Right lobe of liver (tissue), 4 donors: Measurements from ENCODE around the gene ANKRD23.

Experiments used
- CTCF ChIP-seq, 4 donors: fragments of 200-600 bp in 3 of 4; fragments of 450-650 bp in 1 of 4; IDR thresholded peaks; one replicate each; pipeline versions ENCODE4 v1.5.1 to v1.8.0; 2016 to 2022; ENCODE audit warnings: antibody characterized with exemption in 4 of 4, mild to moderate bottlenecking in 2 of 4
- POLR2A ChIP-seq: fragments of 450-650 bp; IDR thresholded peaks from one replicate; pipeline ENCODE4 v1.6.1; 2017; ENCODE audit warnings: antibody characterized with exemption, mild to moderate bottlenecking
- donor health status: DM: no; HTN: no; CAD: no.
- donor health status: DM: no; HTN: no; CAD: no.
- donor health status: DM: no; HTN: yes; CAD: no.

- TF ChIP-seq CTCF (IDR thresholded peaks at IDR 0.05), result no peak
- no peak for TF ChIP-seq POLR2A
Observed at GRCh38 chr2:96887493-96888012, 43.7 kb upstream of the ANKRD23 start.
